ENCODE measurements around the gene GRWD1. TPM values are rescaled to one million over a fixed set of nuclear protein-coding genes. Genes with fewer than 3 reads are reported as not detected.

The GRWD1 gene
- total and polyA plus RNA-seq, 2 of the 13 experiments (the other 11 are each of a cell fraction or from before 2014, with no cell fraction given), result 10.8 to 46.6 TPM

DNA sequence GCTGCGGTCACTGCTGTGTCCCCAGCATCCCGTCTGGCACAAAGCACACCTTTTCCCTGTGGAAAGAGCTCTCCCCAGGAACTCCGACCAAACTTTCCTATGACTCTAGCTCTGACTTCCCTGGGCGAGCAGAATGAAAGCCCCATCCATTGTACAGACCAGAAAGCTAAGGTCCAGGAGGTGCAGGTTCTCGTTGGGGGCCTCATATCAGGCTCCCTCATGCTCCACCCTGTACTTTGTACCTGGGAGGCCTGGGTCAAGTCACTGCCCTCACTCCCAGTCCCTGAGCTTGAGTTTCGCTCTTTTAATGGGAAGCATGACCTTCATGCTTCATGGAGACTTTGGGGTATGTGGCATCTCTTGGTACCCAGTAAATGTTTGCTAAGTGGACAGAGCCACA is 41.8 kb downstream of the GRWD1 start (continued):
- TF ChIP-seq, protein P1, sequence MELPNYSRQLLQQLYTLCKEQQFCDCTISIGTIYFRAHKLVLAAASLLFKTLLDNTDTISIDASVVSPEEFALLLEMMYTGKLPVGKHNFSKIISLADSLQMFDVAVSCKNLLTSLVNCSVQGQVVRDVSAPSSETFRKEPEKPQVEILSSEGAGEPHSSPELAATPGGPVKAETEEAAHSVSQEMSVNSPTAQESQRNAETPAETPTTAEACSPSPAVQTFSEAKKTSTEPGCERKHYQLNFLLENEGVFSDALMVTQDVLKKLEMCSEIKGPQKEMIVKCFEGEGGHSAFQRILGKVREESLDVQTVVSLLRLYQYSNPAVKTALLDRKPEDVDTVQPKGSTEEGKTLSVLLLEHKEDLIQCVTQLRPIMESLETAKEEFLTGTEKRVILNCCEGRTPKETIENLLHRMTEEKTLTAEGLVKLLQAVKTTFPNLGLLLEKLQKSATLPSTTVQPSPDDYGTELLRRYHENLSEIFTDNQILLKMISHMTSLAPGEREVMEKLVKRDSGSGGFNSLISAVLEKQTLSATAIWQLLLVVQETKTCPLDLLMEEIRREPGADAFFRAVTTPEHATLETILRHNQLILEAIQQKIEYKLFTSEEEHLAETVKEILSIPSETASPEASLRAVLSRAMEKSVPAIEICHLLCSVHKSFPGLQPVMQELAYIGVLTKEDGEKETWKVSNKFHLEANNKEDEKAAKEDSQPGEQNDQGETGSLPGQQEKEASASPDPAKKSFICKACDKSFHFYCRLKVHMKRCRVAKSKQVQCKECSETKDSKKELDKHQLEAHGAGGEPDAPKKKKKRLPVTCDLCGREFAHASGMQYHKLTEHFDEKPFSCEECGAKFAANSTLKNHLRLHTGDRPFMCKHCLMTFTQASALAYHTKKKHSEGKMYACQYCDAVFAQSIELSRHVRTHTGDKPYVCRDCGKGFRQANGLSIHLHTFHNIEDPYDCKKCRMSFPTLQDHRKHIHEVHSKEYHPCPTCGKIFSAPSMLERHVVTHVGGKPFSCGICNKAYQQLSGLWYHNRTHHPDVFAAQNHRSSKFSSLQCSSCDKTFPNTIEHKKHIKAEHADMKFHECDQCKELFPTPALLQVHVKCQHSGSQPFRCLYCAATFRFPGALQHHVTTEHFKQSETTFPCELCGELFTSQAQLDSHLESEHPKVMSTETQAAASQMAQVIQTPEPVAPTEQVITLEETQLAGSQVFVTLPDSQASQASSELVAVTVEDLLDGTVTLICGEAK (IDR thresholded peaks at IDR 0.05), result no peak
- TF ChIP-seq, protein P1 (CRISPR knock-in tag; IDR thresholded peaks at IDR 0.05), result 0 out of 2 replicates have a peak, but pooled peaks have one; percentile 35
- TF ChIP-seq ZMYM2 (CRISPR knock-in tag; IDR thresholded peaks at IDR 0.05) (peak; percentile 68; the same call in 1 of the 2 replicates), THAP11 (CRISPR knock-in tag; IDR thresholded peaks at IDR 0.05) (0 out of 2 replicates have a peak, but pooled peaks have one; percentile 27), MIER3 (CRISPR knock-in tag; IDR thresholded peaks at IDR 0.05; ENCODE audit: borderline replicate concordance) (no peak), NR2F6 (IDR thresholded peaks at IDR 0.05) (peak; percentile 49; the same call in 1 of the 2 replicates), NR2F6 (CRISPR knock-in tag; IDR thresholded peaks at IDR 0.05) (peak; percentile 52; the same call in 1 of the 2 replicates), ZBTB7B (CRISPR knock-in tag; IDR thresholded peaks at IDR 0.05) (0 out of 2 replicates have a peak, but pooled peaks have one; percentile 15), ZNF12 (CRISPR knock-in tag; IDR thresholded peaks at IDR 0.05) (no peak), TRIM24 (CRISPR knock-in tag; IDR thresholded peaks at IDR 0.05) (no peak), XRCC5 (optimal IDR thresholded peaks at IDR 0.05; ENCODE audit: low read length) (peak; percentile 27), ZNF570 (CRISPR knock-in tag; IDR thresholded peaks at IDR 0.05; ENCODE audit: borderline replicate concordance) (no peak), ZNF674 (CRISPR knock-in tag; IDR thresholded peaks at IDR 0.05; ENCODE audit: low read depth) (no peak), KDM6A (CRISPR knock-in tag; IDR thresholded peaks at IDR 0.05; ENCODE audit: low read depth) (0 out of 2 replicates have a peak, but pooled peaks have one; percentile 52), ZFP37 (CRISPR knock-in tag; IDR thresholded peaks at IDR 0.05; ENCODE audit: borderline replicate concordance) (no peak)
- TF ChIP-seq, protein P2, sequence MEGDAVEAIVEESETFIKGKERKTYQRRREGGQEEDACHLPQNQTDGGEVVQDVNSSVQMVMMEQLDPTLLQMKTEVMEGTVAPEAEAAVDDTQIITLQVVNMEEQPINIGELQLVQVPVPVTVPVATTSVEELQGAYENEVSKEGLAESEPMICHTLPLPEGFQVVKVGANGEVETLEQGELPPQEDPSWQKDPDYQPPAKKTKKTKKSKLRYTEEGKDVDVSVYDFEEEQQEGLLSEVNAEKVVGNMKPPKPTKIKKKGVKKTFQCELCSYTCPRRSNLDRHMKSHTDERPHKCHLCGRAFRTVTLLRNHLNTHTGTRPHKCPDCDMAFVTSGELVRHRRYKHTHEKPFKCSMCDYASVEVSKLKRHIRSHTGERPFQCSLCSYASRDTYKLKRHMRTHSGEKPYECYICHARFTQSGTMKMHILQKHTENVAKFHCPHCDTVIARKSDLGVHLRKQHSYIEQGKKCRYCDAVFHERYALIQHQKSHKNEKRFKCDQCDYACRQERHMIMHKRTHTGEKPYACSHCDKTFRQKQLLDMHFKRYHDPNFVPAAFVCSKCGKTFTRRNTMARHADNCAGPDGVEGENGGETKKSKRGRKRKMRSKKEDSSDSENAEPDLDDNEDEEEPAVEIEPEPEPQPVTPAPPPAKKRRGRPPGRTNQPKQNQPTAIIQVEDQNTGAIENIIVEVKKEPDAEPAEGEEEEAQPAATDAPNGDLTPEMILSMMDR (CRISPR knock-in tag; IDR thresholded peaks at IDR 0.05), result 0 out of 2 replicates have a peak, but pooled peaks have one; percentile 8
- TF ChIP-seq, protein P3, sequence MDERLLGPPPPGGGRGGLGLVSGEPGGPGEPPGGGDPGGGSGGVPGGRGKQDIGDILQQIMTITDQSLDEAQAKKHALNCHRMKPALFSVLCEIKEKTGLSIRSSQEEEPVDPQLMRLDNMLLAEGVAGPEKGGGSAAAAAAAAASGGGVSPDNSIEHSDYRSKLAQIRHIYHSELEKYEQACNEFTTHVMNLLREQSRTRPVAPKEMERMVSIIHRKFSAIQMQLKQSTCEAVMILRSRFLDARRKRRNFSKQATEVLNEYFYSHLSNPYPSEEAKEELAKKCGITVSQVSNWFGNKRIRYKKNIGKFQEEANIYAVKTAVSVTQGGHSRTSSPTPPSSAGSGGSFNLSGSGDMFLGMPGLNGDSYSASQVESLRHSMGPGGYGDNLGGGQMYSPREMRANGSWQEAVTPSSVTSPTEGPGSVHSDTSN (CRISPR knock-in tag; IDR thresholded peaks at IDR 0.05), result no peak
- TF ChIP-seq, protein P4, sequence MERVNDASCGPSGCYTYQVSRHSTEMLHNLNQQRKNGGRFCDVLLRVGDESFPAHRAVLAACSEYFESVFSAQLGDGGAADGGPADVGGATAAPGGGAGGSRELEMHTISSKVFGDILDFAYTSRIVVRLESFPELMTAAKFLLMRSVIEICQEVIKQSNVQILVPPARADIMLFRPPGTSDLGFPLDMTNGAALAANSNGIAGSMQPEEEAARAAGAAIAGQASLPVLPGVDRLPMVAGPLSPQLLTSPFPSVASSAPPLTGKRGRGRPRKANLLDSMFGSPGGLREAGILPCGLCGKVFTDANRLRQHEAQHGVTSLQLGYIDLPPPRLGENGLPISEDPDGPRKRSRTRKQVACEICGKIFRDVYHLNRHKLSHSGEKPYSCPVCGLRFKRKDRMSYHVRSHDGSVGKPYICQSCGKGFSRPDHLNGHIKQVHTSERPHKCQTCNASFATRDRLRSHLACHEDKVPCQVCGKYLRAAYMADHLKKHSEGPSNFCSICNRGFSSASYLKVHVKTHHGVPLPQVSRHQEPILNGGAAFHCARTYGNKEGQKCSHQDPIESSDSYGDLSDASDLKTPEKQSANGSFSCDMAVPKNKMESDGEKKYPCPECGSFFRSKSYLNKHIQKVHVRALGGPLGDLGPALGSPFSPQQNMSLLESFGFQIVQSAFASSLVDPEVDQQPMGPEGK (CRISPR knock-in tag; IDR thresholded peaks at IDR 0.05), result peak; percentile 57; the same call in 1 of the 2 replicates

Measured in HepG2 (cell line).